Raji (cell line): ENCODE measurements around the gene TGFBR2.

Experiments
- POLR2A ChIP-seq: IDR thresholded peaks from 2 replicates; pipeline ENCODE4 v1.6.1; 2011; ENCODE audit warnings: low read depth, low read length, control low read depth; ENCODE audit not compliant: insufficient read depth

The TGFBR2 gene

GRCh38 chr3:30666572-30667279 lies 60.3 kb downstream of the TGFBR2 start:
- TF ChIP-seq POLR2A: no peak

GRCh38 chr3:30667280-30667651 lies 60.9 kb downstream of the TGFBR2 start:
- TF ChIP-seq POLR2A: no peak

- TF ChIP-seq POLR2A: no peak
Measured at GRCh38 chr3:30668051-30668609, 61.7 kb downstream of the TGFBR2 start.

GRCh38 chr3:30670292-30670691 lies 63.9 kb downstream of the TGFBR2 start:
- TF ChIP-seq POLR2A: no peak

- no peak for TF ChIP-seq POLR2A
Measured at GRCh38 chr3:30671527-30672286, 65.3 kb downstream of the TGFBR2 start.

- no peak for TF ChIP-seq POLR2A
Measured at GRCh38 chr3:30672287-30672735, 65.9 kb downstream of the TGFBR2 start.

GRCh38 chr3:30672959-30673358 lies 66.6 kb downstream of the TGFBR2 start:
- TF ChIP-seq POLR2A: no peak

- no peak for TF ChIP-seq POLR2A
Measured at GRCh38 chr3:30673425-30674341, 67.3 kb downstream of the TGFBR2 start.

GRCh38 chr3:30675006-30675405 lies 68.6 kb downstream of the TGFBR2 start:
- TF ChIP-seq POLR2A: no peak

GRCh38 chr3:30675774-30676173 lies 69.4 kb downstream of the TGFBR2 start:
- TF ChIP-seq POLR2A: no peak

- TF ChIP-seq POLR2A: no peak
Measured at GRCh38 chr3:30676424-30677346, 70.3 kb downstream of the TGFBR2 start.

- no peak for TF ChIP-seq POLR2A
Measured at GRCh38 chr3:30677347-30677685, 70.9 kb downstream of the TGFBR2 start.

GRCh38 chr3:30679045-30679444 lies 72.6 kb downstream of the TGFBR2 start:
- TF ChIP-seq POLR2A: no peak
